Measurements from ENCODE around the gene CASKIN2.
"Not testable (repeated sequence)": the region's sequence is repeated elsewhere in the genome, so short reads cannot be mapped to it uniquely, and the experiment has no call there.

CASKIN2 gene

DNA sequence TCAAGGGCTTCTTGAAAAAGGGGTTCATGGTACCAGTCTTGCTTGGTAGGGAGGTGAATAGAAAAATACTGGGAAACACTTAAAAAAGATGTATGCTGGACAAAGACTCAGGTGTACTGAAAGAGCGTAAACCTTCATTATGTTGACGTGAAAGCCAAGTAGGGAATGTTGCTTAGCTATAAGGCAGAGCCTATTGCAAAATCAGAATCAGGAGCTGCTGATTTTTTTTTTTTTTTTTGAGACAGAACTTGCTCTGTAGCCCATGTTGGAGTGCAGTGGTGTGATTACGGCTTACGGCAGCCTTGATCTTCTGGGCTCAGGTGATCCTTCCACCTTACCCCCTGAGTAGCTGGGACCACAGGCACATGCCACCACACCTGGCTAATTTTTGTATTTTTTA lies 55.0 kb downstream of the CASKIN2 start:
- DNase-seq (ENCODE audit: low spot score) = no peak

DNA sequence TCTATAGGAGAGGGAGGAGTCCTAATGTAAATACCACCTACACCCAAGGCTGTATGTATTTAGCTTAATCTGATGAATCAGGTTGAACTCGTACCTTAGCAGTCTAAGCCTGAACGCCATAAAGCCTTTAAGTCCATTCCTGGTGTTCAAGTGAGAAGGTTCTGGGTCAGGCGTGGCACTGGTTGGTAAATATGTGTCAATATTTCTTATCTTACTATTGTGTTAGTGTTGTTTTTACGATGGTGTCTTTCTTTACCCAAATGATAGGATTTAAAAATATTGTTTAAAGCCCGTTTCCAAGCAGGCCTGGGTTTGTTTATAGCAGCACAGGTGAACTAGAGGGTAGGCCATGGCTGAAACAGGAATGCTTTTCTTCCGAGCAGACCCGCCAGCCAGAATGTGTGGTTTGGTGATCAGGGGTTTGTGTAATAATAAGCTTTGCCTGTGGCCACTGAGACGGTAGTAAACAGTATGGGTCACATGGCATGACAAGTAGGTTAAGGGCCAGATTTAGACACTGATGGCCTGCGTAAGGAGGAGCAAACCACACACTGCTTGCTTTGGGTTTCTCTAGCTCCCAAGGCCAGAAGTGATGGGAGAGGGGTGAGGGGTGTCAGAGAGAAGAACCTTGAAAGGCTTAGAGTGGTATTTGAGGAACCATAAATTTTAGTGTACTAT lies 55.6 kb downstream of the CASKIN2 start:
- peak; percentile 64 for DNase-seq (ENCODE audit: low spot score)

DNA sequence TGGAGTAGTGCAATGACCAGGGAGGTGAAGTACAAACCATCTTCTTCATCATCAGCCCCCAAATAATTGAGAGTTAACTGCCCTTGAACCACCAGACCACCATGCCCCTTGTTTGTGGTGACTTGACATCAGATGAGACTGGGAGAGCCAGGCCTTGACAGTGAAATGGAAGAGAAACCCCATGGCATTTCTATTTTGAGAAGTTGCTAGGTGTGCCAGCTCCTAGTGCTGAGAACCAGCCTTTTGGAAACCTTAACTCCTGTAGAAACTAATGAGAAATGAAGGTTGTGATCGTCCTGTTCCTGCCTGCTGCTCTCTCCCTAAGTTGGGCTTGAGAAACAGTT lies 56.1 kb downstream of the CASKIN2 start:
- no peak for DNase-seq (ENCODE audit: low spot score)

DNA sequence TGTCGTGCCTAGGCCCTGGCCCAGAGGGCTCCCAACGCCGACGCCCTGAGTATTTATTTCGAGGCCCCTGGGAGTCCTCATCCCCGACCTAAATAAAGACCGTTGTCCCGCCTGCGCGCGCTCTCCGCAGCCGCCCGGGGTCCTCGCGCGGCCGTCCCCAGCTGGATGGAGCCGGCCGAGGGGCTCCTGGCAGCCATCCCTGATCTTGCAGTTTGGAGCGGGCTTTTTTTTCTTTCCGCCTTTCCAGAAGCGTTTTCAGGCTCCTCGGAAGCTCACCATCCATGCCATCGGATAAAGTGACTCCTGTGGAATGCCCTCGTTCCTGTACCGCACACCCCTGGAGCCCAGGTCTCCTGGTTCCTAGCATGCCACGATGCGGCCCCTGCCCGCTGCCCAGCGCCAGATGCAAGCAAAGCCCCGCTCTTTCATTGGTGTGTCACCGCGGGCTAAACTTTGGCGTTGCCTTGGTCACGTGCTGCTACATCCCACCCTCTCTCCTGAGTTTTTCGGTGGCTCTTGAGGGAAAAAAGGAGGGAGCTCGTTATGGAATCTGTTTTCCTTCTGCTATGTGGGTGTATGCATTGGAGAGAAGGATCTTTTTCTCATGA lies 58.2 kb downstream of the CASKIN2 start:
- no peak for DNase-seq (ENCODE audit: low spot score)

DNA sequence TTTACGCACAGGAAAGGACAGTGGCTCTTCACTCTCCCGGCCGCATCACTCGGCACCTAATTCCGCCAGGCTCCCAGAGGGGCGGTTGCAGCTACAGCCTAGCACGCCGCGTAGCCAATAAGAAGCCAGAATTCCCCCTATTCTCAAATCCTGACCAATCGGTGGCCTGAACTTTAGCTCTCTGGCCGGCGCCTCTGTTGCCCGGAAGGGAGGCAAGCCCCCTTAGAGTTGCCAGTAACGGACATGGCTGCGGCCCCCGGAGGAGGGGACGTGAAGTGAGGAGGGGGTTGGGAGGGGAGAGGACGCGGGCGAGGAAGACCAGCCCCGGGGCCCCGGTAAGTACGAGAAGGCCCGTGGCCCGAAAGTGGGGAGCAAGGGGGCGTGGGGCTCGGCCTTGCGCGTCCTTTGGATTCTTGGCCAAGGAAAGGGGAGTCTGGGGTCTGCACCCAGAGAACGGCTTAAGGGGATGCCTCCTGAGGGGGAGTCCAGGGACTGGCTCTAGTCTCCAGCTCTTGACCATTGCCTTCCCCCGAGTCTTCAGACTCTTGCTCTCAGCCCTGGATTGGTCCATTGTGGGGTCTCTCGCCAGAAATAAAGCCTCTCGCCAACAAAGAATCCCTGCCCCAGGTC lies 58.8 kb downstream of the CASKIN2 start, which contains the start of gene TMEM94:
TSS of gene TMEM94 (plus strand) at position 219 of the 630 bp plus-strand sequence. CDS start 15,271 bp downstream, outside the sequence.
- DNase-seq (ENCODE audit: low spot score) = peak; percentile 99

DNA sequence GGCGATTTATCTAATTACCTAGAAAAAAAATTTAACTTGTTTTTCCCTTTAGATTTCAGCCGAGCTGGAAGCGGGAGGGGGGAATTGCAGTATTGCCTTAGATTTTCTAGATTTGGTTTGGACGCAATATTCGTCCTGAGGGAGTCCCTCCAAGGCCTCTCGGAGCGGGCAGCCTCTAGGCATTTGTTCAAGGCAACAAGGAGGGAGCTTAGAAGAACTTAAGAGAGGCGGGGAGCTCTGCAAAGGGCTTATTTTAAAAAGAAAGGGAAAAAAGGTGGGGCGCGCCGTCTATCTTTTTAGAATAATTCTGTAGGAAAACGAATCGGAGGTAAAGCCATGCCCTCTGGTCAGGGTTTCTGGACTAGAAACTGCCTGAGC lies 59.3 kb downstream of the CASKIN2 start:
- no peak for DNase-seq (ENCODE audit: low spot score)

DNA sequence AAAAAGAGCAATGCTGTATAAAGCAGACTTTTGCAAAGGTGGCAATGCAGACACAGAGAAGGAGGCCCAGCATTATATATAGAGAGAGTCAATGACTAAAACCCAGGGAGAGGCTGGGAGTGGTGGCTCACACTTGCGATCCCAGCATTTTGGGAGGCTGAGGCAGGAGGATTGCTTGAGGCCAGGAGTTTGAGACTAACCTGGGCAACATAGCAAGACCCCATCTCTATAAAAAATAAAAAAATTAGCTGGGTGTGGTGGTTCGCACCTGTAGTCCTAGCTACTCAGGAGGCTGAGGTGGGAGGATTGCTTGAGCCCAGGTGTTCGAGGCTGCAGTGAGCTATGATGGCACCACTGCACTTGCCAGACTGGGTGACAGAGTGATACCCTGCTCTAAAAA lies 60.7 kb downstream of the CASKIN2 start:
- DNase-seq (ENCODE audit: low spot score) = not testable (repeated sequence)

DNA sequence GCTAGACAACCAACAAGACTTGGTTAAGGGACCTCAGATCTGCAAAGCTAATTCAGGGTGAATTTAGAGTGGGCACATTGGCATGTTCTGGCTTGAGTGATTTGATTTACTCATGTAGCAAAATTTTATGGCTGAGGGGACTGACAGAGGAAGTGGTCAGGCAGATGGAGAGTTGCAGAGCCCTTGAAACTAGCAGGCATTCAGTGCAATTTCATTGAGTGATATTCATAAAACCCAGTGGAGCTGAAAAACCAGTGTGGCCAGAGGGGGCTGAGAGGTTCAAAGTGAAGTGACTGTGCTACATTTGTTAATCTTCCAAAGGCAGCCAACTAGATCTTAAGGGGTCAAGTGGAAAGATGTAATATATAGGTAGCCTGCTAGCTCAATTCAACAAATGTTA lies 61.1 kb downstream of the CASKIN2 start:
- no peak for DNase-seq (ENCODE audit: low spot score)

DNA sequence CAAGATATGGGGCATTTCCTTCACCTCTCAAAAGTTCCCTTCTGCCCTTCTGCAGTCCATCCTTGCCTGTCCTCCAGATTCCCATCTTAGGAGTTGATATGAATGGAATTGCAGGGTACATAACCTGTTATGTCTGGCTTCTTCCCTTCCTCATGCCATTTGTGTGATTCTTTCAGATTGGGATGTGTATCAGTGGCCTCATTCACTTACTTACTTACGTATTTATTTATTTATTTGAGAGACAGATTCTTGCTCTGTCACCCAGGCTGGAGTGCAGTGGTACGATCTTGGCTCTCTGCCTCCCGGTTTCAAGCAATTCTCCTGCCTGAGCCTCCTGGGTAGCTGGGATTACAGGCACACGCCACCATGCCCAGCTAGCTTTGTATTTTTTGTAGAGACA lies 65.1 kb downstream of the CASKIN2 start:
- DNase-seq (ENCODE audit: low spot score) = no peak
